Endothelial cell of umbilical vein (primary cell): ENCODE results near the gene ALOX5AP.

ENCODE experiments used
- CTCF ChIP-seq, 2 donors: IDR thresholded peaks; 1 replicate in 1 of 2; 2 replicates in 1 of 2; pipeline ENCODE4 v1.5.1; 2011; ENCODE audit warnings: low read length in 2 of 2, mild to moderate bottlenecking in 2 of 2, moderate library complexity in 2 of 2, control low read depth in 1 of 2, inconsistent platforms in 1 of 2, low read depth in 1 of 2; ENCODE audit not compliant: insufficient read depth in 1 of 2; ENCODE audit errors: extremely low read depth in 1 of 2
- EZH2 ChIP-seq: IDR thresholded peaks from 2 replicates; pipeline ENCODE4 v1.6.1; 2012; ENCODE audit warnings: borderline replicate concordance, low read depth, mild to moderate bottlenecking, moderate library complexity, low read length, inconsistent platforms; ENCODE audit not compliant: severe bottlenecking
- JUN ChIP-seq: IDR thresholded peaks from 2 replicates; pipeline ENCODE4 v1.6.1; 2011; ENCODE audit warnings: borderline replicate concordance, low read depth; ENCODE audit not compliant: insufficient read length, insufficient read depth
- POLR2A ChIP-seq: IDR thresholded peaks from 2 replicates; pipeline ENCODE4 v1.6.1; 2012; ENCODE audit warnings: low read depth, mild to moderate bottlenecking, control low read depth, low read length
- POLR2AphosphoS5 ChIP-seq: IDR thresholded peaks from 2 replicates; pipeline ENCODE4 v1.6.1; 2012; ENCODE audit warnings: low read depth, mild to moderate bottlenecking, control low read depth, low read length, moderate library complexity; ENCODE audit not compliant: insufficient read depth

GRCh38 chr13:30757026-30757742 lies 21.8 kb downstream of the ALOX5AP start:
- no peak for TF ChIP-seq CTCF (IDR thresholded peaks at IDR 0.05; ENCODE audit: extremely low read depth in 1 of 2, insufficient read depth in 1 of 2, low read depth in 1 of 2, low read length in 2 of 2)
- TF ChIP-seq POLR2A, result no peak
- TF ChIP-seq POLR2AphosphoS5, result no peak
- no peak for TF ChIP-seq JUN
- no peak for TF ChIP-seq EZH2
